BLaER1 treated with 17β-estradiol and CSF1 and Interleukin-3, amounts not matched to agents 10 nM and 100 nM (cell line): ENCODE data around the gene HS6ST3.
A peak's percentile ranks its signal among the peaks of the same experiment; 100 is the strongest.

Source experiments
- H3K27ac ChIP-seq, 11 experiments: shearing (Covaris generic); formaldehyde crosslinking; 2 replicates each; pipeline ENCODE4 v1.8.1; 2022
- H3K27me3 ChIP-seq, 11 experiments: shearing (Covaris generic); formaldehyde crosslinking; 2 replicates each; pipeline ENCODE4 v1.8.1; 2022
- H3K36me3 ChIP-seq, 11 experiments: shearing (Covaris generic); formaldehyde crosslinking; 2 replicates each; pipeline ENCODE4 v1.8.1; 2022
- H3K4me1 ChIP-seq, 10 experiments: shearing (Covaris generic); formaldehyde crosslinking; 2 replicates each; pipeline ENCODE4 v1.8.1; 2022
- H3K4me2 ChIP-seq, 11 experiments: shearing (Covaris generic); formaldehyde crosslinking; 2 replicates each; pipeline ENCODE4 v1.8.1; 2022
- H3K4me3 ChIP-seq, 10 experiments: shearing (Covaris generic); formaldehyde crosslinking; 2 replicates each; pipeline ENCODE4 v1.8.1; 2022
- H3K9ac ChIP-seq, 11 experiments: shearing (Covaris generic); formaldehyde crosslinking; 2 replicates each; pipeline ENCODE4 v1.8.1; 2022
- H3K9me3 ChIP-seq, 11 experiments: shearing (Covaris generic); formaldehyde crosslinking; replicated peaks in 1 of 11; 2 replicates each; pipeline ENCODE4 v1.8.1; 2022
- H4K20me1 ChIP-seq, 11 experiments: shearing (Covaris generic); formaldehyde crosslinking; 2 replicates each; pipeline ENCODE4 v1.8.1; 2022
- Cebpa-rat ChIP-seq, 11 experiments: shearing (Covaris generic); IDR thresholded peaks; 2 replicates each; pipeline ENCODE4 v1.8.1; 2022

The HS6ST3 gene

GRCh38 chr13:96836733-96837132 is 746.8 kb downstream of the HS6ST3 start:
- Histone ChIP-seq H3K4me2 (no peak overlapping the region), H3K27me3 (no peaks in the 10 kb centered on the region), H3K27ac (no peak overlapping the region), H3K9ac (no peak overlapping the region), H3K36me3 (no peaks in the 10 kb centered on the region), H3K4me1 (no peaks in the 10 kb centered on the region), H3K4me3 (no peak overlapping the region), H3K9me3 (peaks cover 0 to 11% (median 5%) of the 10 kb centered on the region in 11 experiments; a peak in 13 of 22 replicates), H4K20me1 (no peaks in the 10 kb centered on the region)
- no peak for TF ChIP-seq Cebpa-rat (IDR thresholded peaks at IDR 0.05)

- H3K36me3 ChIP-seq = no peaks in the 10 kb centered on the region
- no peak for TF ChIP-seq Cebpa-rat (IDR thresholded peaks at IDR 0.05)
Measured at GRCh38 chr13:96837809-96838208, 747.9 kb downstream of the HS6ST3 start.

GRCh38 chr13:96844195-96844594 is 754.3 kb downstream of the HS6ST3 start:
- Histone ChIP-seq H3K9me3 (no peaks in the 10 kb centered on the region), H3K27ac (no peak overlapping the region), H3K36me3 (no peaks in the 10 kb centered on the region), H3K27me3 (no peaks in the 10 kb centered on the region), H3K9ac (no peak overlapping the region), H3K4me1 (no peaks in the 10 kb centered on the region), H3K4me3 (no peak overlapping the region), H3K4me2 (no peak overlapping the region), H4K20me1 (no peaks in the 10 kb centered on the region)
- no peak for TF ChIP-seq Cebpa-rat (IDR thresholded peaks at IDR 0.05)

More at GRCh38 chr13:96837809-96838208, 747.9 kb downstream of the HS6ST3 start:
- peaks cover 0 to 7% (median 5%) of the 10 kb centered on the region in 11 experiments; a peak in 13 of 22 replicates for H3K9me3 ChIP-seq
- no peak overlapping the region for H3K27ac ChIP-seq
- H3K4me3 ChIP-seq = no peak overlapping the region
- H4K20me1 ChIP-seq = no peaks in the 10 kb centered on the region
- H3K4me2 ChIP-seq = no peak overlapping the region
- H3K4me1 ChIP-seq = no peaks in the 10 kb centered on the region
- no peaks in the 10 kb centered on the region for H3K27me3 ChIP-seq
- no peak overlapping the region for H3K9ac ChIP-seq

- Histone ChIP-seq H3K36me3 (no peaks in the 10 kb centered on the region), H3K9ac (no peak overlapping the region), H4K20me1 (no peaks in the 10 kb centered on the region), H3K27me3 (no peaks in the 10 kb centered on the region), H3K4me1 (no peaks in the 10 kb centered on the region), H3K27ac (no peak overlapping the region), H3K4me3 (no peak overlapping the region), H3K4me2 (no peak overlapping the region), H3K9me3 (no peaks in the 10 kb centered on the region)
- TF ChIP-seq Cebpa-rat (IDR thresholded peaks at IDR 0.05) = no peak
Measured at GRCh38 chr13:96844616-96845015, 754.7 kb downstream of the HS6ST3 start.

- Histone ChIP-seq H3K27ac (no peak overlapping the region), H3K4me1 (no peaks in the 10 kb centered on the region), H3K4me2 (no peak overlapping the region), H3K9ac (no peak overlapping the region), H3K9me3 (peaks cover 0 to 6% (median under 1%) of the 10 kb centered on the region in 11 experiments; a peak in 3 of 22 replicates), H3K27me3 (no peaks in the 10 kb centered on the region), H4K20me1 (no peaks in the 10 kb centered on the region), H3K36me3 (no peaks in the 10 kb centered on the region), H3K4me3 (no peak overlapping the region)
- TF ChIP-seq Cebpa-rat (IDR thresholded peaks at IDR 0.05) = no peak
Measured at GRCh38 chr13:96848286-96848685, 758.4 kb downstream of the HS6ST3 start.

DNA sequence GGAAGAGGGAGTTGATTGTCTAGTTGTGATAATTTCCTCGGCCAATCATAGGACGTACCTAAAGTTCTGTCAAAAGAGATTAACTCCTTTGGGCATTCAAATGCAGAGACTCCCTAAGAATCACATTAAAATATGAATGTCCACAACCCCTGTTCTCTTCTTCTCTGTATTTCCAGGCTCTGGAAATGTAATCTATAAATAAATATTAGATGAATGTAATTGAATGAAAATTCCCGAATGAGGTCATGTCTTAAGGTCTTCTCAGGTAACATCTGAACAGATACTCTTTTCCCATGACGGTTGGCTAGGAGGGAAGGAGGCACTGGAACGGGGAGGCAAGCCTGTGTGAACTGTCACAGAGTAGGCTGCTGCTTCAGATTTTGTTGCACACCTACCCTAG is 759.2 kb downstream of the HS6ST3 start:
- Histone ChIP-seq H3K9me3 (peaks cover 0 to 9% (median 6%) of the 10 kb centered on the region in 11 experiments; a peak in 5 of 22 replicates), H3K36me3 (no peaks in the 10 kb centered on the region), H3K9ac (no peak overlapping the region), H3K4me3 (no peak overlapping the region), H3K4me1 (no peaks in the 10 kb centered on the region), H3K27me3 (no peaks in the 10 kb centered on the region), H3K27ac (no peak overlapping the region), H3K4me2 (no peak overlapping the region), H4K20me1 (no peaks in the 10 kb centered on the region)
- no peak for TF ChIP-seq Cebpa-rat (IDR thresholded peaks at IDR 0.05)

GRCh38 chr13:96850538-96851145 is 760.7 kb downstream of the HS6ST3 start:
- Histone ChIP-seq H3K4me3 (no peak overlapping the region), H3K9me3 (peaks cover 0 to 9% (median 6%) of the 10 kb centered on the region in 11 experiments; a peak in 5 of 22 replicates), H3K4me1 (no peaks in the 10 kb centered on the region; a peak in 1 of 20 replicates), H3K9ac (no peak overlapping the region), H3K36me3 (no peaks in the 10 kb centered on the region), H3K27me3 (no peaks in the 10 kb centered on the region), H3K27ac (no peak overlapping the region), H3K4me2 (no peak overlapping the region), H4K20me1 (no peaks in the 10 kb centered on the region)
- TF ChIP-seq Cebpa-rat (IDR thresholded peaks at IDR 0.05) = no peak

GRCh38 chr13:96851856-96852445 is 762.0 kb downstream of the HS6ST3 start:
- H3K27me3 ChIP-seq = no peaks in the 10 kb centered on the region
- TF ChIP-seq Cebpa-rat (IDR thresholded peaks at IDR 0.05) = peak in 4 of 11 experiments; percentile 7 to 55 (median 30); a peak in 2 of 22 replicates
- no peaks in the 10 kb centered on the region; a peak in 1 of 20 replicates for H3K4me1 ChIP-seq
- no peak overlapping the region for H3K4me2 ChIP-seq
- H3K9ac ChIP-seq = no peak overlapping the region
- no peaks in the 10 kb centered on the region for H3K36me3 ChIP-seq
- peaks cover 0 to 9% (median 6%) of the 10 kb centered on the region in 11 experiments; a peak in 5 of 22 replicates for H3K9me3 ChIP-seq
- H3K27ac ChIP-seq = no peak overlapping the region
- H4K20me1 ChIP-seq = no peaks in the 10 kb centered on the region
- H3K4me3 ChIP-seq = no peak overlapping the region

- H3K4me2 ChIP-seq = no peak overlapping the region
- H3K27ac ChIP-seq = no peak overlapping the region
- no peaks in the 10 kb centered on the region for H3K36me3 ChIP-seq
- no peaks in the 10 kb centered on the region for H4K20me1 ChIP-seq
- no peak overlapping the region for H3K4me3 ChIP-seq
- no peaks in the 10 kb centered on the region; a peak in 1 of 20 replicates for H3K4me1 ChIP-seq
- H3K9ac ChIP-seq = no peak overlapping the region
- no peaks in the 10 kb centered on the region for H3K27me3 ChIP-seq
- H3K9me3 ChIP-seq = peaks cover 0 to 5% (median 4%) of the 10 kb centered on the region in 11 experiments; a peak in 5 of 22 replicates
- no peak for TF ChIP-seq Cebpa-rat (IDR thresholded peaks at IDR 0.05)
Measured at GRCh38 chr13:96858133-96858826, 768.4 kb downstream of the HS6ST3 start.
